Activated naive CD8-positive, alpha-beta T cell (primary cell): ENCODE results near the gene PLCB3.
A peak's percentile ranks its signal among the peaks of the same experiment; 100 is the strongest.

Source experiments
- H3K27ac Mint-ChIP-seq: one replicate; pipeline ENCODE4 v1.8.0; 2021; ENCODE audit warnings: mixed read lengths
- H3K27me3 Mint-ChIP-seq: one replicate; pipeline ENCODE4 v1.8.0; 2021; ENCODE audit warnings: mixed read lengths
- H3K36me3 Mint-ChIP-seq: one replicate; pipeline ENCODE4 v1.8.0; 2021; ENCODE audit warnings: mixed read lengths
- H3K4me1 Mint-ChIP-seq: one replicate; pipeline ENCODE4 v1.8.0; 2021; ENCODE audit warnings: low read depth, mixed read lengths
- H3K4me3 Mint-ChIP-seq: one replicate; pipeline ENCODE4 v1.8.0; 2021; ENCODE audit warnings: mild to moderate bottlenecking, mixed read lengths
- H3K9me3 Mint-ChIP-seq: one replicate; pipeline ENCODE4 v1.8.0; 2021; ENCODE audit warnings: low read depth, mixed read lengths

The PLCB3 gene

DNA sequence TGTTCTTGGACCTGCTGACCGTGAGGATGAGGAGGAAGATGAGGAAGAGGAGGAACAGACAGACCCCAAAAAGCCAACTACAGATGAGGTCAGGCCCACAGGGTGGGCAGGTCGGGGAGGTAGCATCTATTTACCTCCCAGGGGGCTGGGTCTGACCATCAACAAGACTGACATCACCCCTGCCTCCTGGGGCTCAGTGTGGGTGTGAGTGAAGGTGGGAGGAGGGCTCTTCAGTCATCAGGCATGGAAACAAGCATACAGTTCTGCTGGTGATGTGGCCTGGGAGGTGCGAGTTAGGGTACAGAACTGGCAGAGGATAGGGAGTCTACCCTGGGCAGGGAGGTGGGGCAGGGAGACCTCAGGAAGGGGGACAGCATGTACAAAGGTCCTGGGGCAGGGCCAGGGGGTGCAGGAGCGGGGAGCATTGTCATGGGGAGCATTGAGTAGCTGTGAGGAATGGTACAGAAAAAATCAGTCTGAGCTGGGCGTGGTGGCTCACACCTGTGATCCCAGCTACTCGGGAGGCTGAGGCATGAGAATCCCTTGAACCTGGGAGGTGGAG, 8.9 kb downstream of the PLCB3 start:
- H3K4me1 Mint-ChIP-seq, result peaks cover 7% of the 10 kb centered on the region
- peaks cover 5% of the 10 kb centered on the region for H3K36me3 Mint-ChIP-seq
- H3K27ac Mint-ChIP-seq, result no peak overlapping the region
- H3K4me3 Mint-ChIP-seq, result no peak overlapping the region
- H3K27me3 Mint-ChIP-seq, result no peaks in the 10 kb centered on the region
- no peaks in the 10 kb centered on the region for H3K9me3 Mint-ChIP-seq

DNA sequence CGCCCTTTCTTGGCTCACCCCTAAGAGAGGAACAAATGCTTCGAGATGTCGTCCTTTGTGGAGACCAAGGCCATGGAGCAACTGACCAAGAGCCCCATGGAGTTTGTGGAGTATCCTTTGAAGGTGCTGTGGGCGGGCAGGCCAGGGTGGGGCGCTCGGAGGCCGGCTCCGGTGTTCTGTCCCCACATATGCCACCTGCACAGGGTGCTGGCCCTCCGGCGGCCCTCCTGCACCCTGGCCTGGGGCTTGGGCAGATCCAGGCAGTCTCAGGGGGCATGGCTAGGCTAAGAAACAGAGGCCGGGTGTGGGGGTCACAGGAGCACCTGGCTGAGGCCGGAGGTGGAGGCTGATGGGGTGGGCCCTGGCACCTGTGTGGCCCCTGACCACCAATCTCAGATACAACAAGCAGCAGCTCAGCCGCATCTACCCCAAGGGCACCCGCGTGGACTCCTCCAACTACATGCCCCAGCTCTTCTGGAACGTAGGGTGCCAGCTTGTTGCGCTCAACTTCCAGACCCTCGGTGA, 10.3 kb downstream of the PLCB3 start:
- Mint-ChIP-seq H3K4me3 (no peak overlapping the region), H3K9me3 (no peaks in the 10 kb centered on the region), H3K27me3 (no peaks in the 10 kb centered on the region), H3K36me3 (peaks cover 5% of the 10 kb centered on the region), H3K27ac (no peak overlapping the region), H3K4me1 (peaks cover 7% of the 10 kb centered on the region)

DNA sequence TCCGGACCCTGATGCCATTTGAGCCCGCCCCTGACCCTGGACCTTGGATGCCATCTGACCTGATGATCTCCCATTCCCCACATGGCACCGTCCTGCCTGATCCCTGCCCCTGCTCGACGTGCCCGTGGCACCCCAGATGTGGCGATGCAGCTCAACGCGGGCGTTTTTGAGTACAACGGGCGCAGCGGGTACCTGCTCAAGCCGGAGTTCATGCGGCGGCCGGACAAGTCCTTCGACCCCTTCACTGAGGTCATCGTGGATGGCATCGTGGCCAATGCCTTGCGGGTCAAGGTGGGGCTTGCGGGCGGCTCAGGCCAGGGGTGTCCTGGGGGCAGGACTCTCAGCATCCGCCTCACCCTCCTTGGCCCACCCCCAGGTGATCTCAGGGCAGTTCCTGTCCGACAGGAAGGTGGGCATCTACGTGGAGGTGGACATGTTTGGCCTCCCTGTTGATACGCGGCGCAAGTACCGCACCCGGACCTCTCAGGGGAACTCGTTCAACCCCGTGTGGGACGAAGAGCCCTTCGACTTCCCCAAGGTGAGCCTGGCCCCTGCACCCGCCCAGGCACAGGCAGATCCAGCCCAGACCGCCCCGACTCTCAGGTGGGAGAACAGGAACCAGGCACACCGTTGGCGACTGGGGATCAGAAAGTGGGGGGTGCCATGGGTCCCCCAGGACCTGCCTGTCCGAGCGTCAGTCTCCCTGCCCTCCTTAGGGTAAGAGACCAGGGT, 11.1 kb downstream of the PLCB3 start:
- H3K4me1 Mint-ChIP-seq, result peaks cover 7% of the 10 kb centered on the region
- no peak overlapping the region for H3K4me3 Mint-ChIP-seq
- no peaks in the 10 kb centered on the region for H3K9me3 Mint-ChIP-seq
- H3K27ac Mint-ChIP-seq, result no peak overlapping the region
- H3K36me3 Mint-ChIP-seq, result peaks cover 5% of the 10 kb centered on the region
- H3K27me3 Mint-ChIP-seq, result no peaks in the 10 kb centered on the region

DNA sequence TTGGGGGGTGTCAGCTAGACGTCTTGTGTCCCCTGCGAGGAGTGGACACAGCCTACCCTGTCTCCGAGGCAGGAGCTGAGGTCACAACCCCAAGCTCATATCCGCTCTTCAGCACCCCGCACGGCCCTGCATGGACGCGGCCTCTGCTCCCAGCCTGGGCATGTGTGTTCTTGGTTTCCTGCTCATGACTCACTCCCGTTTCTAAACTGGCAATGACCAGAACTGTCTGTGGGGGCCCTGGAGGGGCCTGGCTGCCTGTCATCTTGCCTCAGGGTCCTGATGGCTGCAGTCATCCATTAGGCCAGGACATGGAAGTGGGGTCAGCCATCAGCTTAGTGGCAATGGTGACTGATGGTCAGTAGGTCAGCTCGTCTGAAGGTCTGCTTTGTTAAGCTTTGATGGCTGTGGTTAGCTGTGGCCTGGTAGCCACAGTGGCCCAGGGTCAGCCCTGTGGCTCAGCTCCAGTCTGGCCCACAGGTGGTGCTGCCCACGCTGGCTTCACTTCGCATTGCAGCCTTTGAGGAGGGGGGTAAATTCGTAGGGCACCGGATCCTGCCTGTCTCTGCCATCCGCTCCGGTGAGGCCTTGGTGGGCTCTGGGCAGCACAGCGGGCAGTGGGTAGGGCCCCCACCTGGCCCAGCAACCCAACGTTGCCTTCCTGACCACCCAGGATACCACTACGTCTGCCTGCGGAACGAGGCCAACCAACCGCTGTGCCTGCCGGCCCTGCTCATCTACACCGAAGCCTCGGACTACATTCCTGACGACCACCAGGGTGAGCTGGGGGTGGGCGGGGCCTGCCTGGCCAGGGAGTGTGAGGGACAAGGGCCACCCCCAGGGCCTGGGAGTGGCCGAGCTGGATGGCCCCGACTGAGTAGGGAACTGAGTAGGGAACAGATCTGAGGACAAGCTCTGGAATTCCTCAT, 12.0 kb downstream of the PLCB3 start:
- Mint-ChIP-seq H3K4me3 (no peak overlapping the region), H3K27ac (peak overlapping the region; percentile 58), H3K27me3 (no peaks in the 10 kb centered on the region)

DNA sequence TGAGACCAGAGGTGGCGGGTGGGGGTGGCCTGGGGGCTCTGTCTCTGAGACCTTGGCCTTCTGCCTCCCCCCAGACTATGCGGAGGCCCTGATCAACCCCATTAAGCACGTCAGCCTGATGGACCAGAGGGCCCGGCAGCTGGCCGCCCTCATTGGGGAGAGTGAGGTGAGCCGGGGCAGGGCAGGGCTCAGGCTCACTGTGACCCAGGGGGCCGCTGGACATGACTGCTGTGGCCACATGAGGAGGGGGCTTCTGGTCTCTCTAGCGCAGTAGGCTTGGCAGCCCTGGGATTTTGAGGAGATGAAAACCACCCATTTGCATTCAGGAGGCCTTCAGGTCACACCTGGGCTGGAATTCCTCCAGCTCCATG, 12.6 kb downstream of the PLCB3 start:
- Mint-ChIP-seq H3K36me3 (peaks cover 6% of the 10 kb centered on the region), H3K27ac (no peak overlapping the region), H3K27me3 (no peaks in the 10 kb centered on the region), H3K9me3 (no peaks in the 10 kb centered on the region), H3K4me1 (peaks cover 19% of the 10 kb centered on the region), H3K4me3 (no peak overlapping the region)

More for the DNA sequence above, 12.0 kb downstream of the PLCB3 start:
- Mint-ChIP-seq H3K36me3 (peaks cover 5% of the 10 kb centered on the region), H3K4me1 (peaks cover 15% of the 10 kb centered on the region), H3K9me3 (no peaks in the 10 kb centered on the region)

DNA sequence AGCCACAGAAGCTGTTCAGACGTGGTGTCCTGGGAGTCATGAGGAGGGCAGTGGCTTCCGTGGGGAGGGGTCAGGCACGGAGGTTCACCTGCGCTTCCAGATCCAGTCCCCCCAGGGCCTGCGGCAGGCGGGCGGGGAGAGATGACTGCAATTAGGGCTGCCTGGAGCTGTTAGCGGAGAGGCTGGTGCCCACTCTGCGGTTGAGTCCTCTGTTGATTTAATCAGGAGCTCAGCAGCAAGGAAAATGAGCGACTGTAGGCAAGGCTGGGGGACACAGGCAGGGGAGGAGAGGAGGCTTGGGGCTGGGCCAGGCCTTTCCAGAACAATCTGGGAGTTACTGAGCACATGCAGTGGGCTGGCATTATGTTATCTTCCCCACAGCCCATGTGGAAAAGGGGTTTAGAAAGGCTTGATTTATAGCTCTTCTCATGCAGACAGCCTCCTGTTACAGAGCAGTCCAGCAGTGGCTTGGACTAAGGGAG, 13.1 kb downstream of the PLCB3 start:
- H3K4me1 Mint-ChIP-seq, result peaks cover 22% of the 10 kb centered on the region
- no peak overlapping the region for H3K4me3 Mint-ChIP-seq
- no peaks in the 10 kb centered on the region for H3K27me3 Mint-ChIP-seq
- H3K9me3 Mint-ChIP-seq, result no peaks in the 10 kb centered on the region
- H3K36me3 Mint-ChIP-seq, result peaks cover 5% of the 10 kb centered on the region
- no peak overlapping the region for H3K27ac Mint-ChIP-seq

DNA sequence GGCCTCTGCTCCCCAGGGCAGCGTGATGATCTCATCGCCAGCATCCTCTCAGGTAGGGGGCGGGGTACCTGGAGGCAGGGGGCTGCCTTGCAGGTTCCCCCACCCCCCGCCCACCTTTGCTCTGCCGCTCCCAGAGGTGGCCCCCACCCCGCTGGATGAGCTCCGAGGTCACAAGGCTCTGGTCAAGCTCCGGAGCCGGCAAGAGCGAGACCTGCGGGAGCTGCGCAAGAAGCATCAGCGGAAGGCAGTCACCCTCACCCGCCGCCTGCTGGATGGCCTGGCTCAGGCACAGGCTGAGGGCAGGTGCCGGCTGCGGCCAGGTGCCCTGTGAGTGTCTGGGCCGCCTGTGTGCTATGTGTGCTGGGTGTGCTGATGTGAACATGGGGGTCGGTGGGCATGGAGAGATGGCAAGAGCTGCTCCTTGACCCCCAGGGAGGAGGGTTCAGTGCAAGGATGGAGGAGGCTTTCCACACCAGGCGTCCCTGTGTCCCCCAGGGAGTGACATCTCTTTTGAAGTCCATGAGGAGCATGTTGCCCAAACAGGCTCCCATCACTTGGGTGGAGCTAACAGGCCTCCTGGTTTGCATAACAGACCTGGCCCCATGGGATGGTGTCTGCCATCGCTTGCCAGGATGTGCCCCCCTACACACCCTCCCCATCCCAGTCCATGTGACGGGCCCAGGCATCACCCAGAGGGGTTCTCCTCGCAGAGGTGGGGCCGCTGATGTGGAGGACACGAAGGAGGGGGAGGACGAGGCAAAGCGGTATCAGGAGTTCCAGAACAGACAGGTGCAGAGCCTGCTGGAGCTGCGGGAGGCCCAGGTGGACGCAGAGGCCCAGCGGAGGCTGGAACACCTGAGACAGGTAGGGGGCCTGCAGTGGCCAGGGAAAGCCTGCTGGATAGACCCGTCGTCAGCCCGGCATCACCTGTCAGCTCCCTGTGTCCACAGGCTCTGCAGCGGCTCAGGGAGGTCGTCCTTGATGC, 14.1 kb downstream of the PLCB3 start:
- Mint-ChIP-seq H3K4me1 (peaks cover 14% of the 10 kb centered on the region), H3K27ac (no peak overlapping the region), H3K4me3 (no peak overlapping the region), H3K9me3 (no peaks in the 10 kb centered on the region), H3K27me3 (no peaks in the 10 kb centered on the region), H3K36me3 (peaks cover 2% of the 10 kb centered on the region)

DNA sequence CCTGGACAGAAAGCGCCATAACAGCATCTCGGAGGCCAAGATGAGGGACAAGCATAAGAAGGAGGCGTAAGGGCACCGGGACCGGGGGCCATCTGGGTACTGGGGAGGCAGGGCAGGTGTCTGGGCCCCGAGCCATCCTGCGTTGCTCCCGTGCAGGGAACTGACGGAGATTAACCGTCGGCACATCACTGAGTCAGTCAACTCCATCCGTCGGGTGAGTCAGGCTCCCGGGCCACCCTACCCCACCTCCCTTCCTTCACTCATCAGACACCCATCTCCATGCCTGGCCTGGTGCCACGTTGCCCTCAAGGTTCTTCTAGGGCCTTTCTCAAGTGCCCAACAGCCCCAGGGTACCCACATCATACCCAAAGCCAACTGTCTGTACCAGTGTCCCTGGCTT, 15.0 kb downstream of the PLCB3 start:
- H3K9me3 Mint-ChIP-seq, result no peaks in the 10 kb centered on the region
- H3K4me1 Mint-ChIP-seq, result peaks cover 14% of the 10 kb centered on the region
- H3K27me3 Mint-ChIP-seq, result no peaks in the 10 kb centered on the region
- H3K36me3 Mint-ChIP-seq, result peaks cover 2% of the 10 kb centered on the region
- no peak overlapping the region for H3K27ac Mint-ChIP-seq
- no peak overlapping the region for H3K4me3 Mint-ChIP-seq

DNA sequence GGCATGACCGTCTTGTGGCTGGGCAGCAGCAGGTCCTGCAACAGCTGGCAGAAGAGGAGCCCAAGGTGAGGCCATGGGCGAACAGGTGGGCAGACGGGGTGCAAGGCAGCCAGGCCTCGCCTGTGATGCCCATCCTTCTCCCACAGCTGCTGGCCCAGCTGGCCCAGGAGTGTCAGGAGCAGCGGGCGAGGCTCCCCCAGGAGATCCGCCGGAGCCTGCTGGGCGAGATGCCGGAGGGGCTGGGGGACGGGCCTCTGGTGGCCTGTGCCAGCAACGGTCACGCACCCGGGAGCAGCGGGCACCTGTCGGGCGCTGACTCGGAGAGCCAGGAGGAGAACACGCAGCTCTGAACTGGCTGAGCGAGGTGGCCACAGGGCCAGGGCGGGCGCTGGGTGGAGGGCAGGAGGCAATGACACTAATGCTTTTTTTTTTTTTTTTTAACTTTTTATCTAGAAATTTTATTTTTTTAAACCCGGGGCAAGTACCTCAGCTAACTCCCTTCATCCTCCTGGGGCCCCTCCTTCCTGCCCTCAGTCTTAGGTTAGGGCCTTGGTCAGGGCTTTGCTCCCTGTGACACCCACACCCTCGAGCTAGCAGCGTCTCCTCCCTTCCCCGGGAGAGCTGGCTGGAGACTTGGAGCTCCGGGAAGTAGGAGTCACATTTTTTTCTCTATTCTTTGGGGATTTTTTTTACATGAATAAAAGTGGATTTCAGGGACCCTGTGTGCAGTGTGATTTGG, 16.0 kb downstream of the PLCB3 start:
- Mint-ChIP-seq H3K9me3 (no peaks in the 10 kb centered on the region), H3K27ac (no peak overlapping the region), H3K4me3 (no peak overlapping the region), H3K4me1 (peaks cover 17% of the 10 kb centered on the region), H3K36me3 (peaks cover 2% of the 10 kb centered on the region), H3K27me3 (no peaks in the 10 kb centered on the region)

DNA sequence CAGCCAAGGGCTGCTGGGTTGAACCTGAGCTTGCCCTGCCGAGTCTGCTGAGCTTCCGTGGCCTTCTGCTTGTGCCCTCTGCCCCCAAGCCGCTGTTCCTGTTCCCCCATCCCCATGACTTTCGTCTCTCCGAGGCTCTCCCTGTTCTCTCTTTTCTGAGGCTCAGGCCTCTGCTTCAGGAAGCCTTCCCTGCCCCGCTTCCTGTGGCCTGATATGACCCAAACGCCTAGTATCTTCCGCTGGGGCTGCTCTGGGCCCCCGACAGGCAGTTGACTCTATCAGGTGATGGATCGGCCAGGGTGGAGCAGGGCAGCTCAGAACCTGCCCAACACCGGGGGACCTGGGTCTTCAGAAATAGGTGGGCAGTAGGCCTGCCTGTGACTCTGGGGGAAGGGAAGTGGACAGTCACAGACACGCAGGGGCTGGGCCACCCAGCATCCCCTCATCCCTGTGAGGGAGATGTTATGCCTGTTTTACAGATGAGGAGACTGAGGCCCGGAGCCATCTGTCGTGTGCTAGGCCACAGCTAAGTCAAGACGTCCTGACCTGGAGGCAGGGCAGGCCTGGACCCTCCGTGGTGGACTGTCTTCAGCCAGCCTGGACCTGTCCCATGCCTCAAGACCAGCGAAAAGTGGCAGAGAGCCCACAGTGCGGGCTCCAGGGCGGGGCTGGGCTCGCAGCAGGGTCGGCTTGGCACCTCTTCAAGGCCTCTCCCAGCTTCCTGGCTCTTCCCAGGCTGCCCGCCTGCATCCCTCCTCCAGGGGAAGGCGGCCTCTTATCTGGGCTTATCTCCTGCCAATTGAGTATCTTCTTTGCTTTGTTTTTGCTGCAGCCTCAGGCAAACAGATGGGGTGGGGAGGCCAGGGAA, 16.9 kb downstream of the PLCB3 start:
- no peaks in the 10 kb centered on the region for H3K9me3 Mint-ChIP-seq
- H3K4me3 Mint-ChIP-seq, result peak overlapping the region; percentile 98
- peaks cover 17% of the 10 kb centered on the region for H3K4me1 Mint-ChIP-seq
- peaks cover 2% of the 10 kb centered on the region for H3K36me3 Mint-ChIP-seq
- peak overlapping the region; percentile 96 for H3K27ac Mint-ChIP-seq
- no peaks in the 10 kb centered on the region for H3K27me3 Mint-ChIP-seq

DNA sequence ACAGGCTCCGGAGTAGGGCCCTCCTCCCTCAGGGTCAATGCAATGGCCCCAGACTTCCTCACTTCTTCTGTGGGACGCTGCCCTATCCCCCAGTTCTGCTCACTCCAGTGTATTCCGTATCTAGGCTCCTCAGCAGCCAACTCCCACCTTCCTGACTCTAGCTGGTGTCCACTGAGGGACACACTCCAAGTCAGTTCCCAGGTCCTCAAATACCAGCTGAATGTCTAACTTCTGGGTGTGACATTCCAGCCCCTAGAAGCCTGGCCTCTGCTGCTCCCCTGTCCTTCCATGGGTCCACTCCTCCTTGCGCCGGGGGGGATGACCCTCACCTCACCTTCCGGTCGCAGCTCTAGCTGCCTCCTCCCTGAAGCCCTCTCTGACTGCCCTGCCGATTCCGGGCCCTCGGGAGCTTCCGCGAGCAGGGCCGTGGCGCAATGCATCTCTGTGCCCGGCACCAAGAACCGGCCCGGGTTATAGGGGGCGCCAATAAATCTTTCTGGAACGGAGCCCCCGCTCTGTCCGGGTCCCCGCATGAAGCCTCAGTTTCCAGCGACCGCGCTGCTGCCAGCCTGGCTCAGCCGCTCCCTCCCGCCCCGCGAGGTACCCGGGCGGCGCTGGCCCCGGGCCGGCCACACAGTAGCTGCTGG, 17.7 kb downstream of the PLCB3 start:
- H3K9me3 Mint-ChIP-seq, result no peaks in the 10 kb centered on the region
- peaks cover 17% of the 10 kb centered on the region for H3K4me1 Mint-ChIP-seq

DNA sequence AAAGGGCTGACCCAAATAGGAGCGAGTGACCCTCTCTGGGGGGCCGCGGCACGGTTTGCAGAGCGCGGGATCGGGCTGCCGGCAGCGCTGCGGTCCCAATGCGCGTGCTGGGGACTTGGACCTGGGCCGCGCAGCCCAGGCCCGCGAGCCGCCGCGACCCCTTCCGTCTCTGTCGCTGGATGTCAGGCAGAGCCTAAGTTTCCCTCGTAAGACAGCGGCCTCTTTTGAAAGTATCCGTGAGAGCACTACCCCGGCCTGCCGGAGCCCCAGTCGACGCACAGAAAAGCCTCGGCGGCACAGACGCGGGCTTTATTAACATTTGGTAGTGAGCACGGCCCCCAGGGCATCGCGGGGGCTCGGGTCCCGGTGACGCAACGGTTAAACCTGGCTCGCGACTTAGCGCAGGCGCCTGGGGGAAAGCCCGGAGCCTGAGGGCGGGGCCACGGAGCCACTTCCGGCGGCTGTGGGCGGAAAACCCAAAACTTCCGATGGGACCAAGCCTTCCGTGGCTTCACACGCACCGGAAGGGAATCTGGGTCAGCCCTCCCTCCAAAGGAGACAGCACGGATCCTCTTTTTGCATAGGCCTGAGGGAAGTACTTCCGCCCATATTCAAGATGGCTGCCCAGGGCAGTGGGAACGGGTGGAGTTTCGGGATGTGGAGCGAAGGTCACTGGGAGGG, 18.4 kb downstream of the PLCB3 start:
- Mint-ChIP-seq H3K9me3 (no peaks in the 10 kb centered on the region), H3K27me3 (no peaks in the 10 kb centered on the region), H3K4me1 (peaks cover 17% of the 10 kb centered on the region), H3K27ac (peak overlapping the region; percentile 96), H3K36me3 (peaks cover 2% of the 10 kb centered on the region), H3K4me3 (peak overlapping the region; percentile 98)

More for the DNA sequence above, 17.7 kb downstream of the PLCB3 start:
- peaks cover 2% of the 10 kb centered on the region for H3K36me3 Mint-ChIP-seq
- H3K27ac Mint-ChIP-seq, result peak overlapping the region; percentile 96
- H3K4me3 Mint-ChIP-seq, result peak overlapping the region; percentile 98
- H3K27me3 Mint-ChIP-seq, result no peaks in the 10 kb centered on the region
